GM15510 (cell line): Measurements from ENCODE around the gene NFS1.

ENCODE experiments used
- POLR2A ChIP-seq: IDR thresholded peaks from 3 replicates; pipeline ENCODE4 v1.6.1; 2011; ENCODE audit warnings: borderline replicate concordance; ENCODE audit not compliant: insufficient read length; ENCODE audit errors: extremely low read depth

The NFS1 gene

GRCh38 chr20:35731862-35732643, 32.9 kb upstream of the NFS1 start:
- no peak for TF ChIP-seq POLR2A

DNA sequence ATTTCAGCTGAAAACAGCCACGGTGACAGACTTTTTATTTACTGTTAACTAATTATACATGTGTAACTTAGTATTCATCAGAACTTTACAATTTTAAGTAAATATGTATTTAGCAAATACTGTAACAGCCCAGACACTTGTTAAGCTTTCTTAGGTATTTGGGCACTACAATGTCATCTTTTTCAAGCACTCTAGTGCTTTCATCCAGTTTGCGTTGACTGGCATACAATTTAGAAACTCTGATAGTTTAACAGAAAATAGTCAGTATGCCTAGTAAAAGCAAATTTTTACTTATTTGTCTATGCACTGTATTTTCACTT, 32.3 kb upstream of the NFS1 start:
- no peak for TF ChIP-seq POLR2A

GRCh38 chr20:35730583-35731468, 31.7 kb upstream of the NFS1 start:
- TF ChIP-seq POLR2A, result no peak

- TF ChIP-seq POLR2A, result no peak
Observed at GRCh38 chr20:35729836-35730582, 30.9 kb upstream of the NFS1 start.

DNA sequence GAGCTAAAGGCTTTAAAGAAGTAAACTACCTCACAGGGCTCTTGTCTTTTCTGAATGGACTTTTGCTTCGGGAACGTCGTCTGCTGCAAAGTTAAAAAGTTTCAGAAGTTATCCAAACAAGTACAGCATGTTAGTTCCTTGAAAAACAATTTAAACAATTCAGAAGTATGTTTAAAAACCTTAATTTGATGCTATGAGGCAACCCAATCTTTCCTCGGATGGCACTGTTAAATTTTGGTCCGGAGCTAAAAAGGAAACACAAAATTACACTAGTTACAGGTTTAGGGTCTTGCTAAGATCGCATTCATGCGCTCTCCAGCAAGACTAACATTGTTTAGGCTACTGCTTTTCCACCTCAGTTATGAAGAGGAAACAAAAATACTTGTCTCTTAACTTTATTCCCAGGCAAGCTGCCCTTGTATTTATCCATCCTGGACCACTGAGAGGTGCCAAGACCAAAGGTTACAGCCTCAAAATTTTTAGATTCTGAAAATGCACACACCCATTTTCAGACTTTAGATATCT, 30.2 kb upstream of the NFS1 start:
- TF ChIP-seq POLR2A, result no peak

DNA sequence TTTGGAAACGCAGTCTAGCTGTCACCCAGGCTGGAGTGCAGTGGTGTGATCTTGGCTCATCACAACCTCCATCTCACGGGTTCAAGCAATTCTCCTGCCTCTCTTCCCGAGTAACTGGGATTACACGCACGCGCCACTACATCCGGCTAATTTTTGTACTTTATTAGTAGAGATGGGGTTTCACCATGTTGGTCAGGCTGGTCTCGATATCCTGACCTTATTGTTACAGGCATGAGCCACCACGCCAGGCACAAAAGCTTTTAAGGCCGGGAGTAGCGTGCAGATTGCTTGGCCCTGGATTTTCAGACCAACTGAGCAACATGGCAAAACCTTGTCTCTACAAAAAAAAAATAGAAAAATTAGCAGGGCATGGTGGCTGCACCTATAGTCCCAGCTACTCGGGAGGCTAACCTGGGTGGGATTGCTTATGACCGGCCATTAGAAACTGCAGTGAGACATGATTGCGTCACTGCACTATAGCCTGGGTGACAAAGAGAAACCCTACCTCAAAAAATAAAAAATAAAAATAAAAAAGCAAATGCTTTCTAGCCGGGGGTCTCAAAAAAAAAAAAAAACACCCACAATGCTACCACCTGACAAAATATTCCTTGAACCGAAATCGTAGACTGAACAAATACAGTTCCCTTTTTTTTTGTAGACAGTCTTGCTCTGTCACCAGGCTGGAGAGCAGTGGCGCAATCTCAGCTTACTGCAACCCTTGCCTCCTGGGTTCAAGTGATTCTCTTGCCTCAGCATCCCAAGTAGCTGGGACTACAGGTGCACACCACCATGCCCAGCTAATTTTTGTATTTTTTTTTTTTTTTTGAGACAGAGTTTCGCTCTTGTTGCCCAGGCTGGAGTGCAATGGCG, 27.9 kb upstream of the NFS1 start:
- no peak for TF ChIP-seq POLR2A

- TF ChIP-seq POLR2A, result no peak
Observed at GRCh38 chr20:35724321-35725230, 25.4 kb upstream of the NFS1 start.

- no peak for TF ChIP-seq POLR2A
Observed at GRCh38 chr20:35721621-35722020, 22.5 kb upstream of the NFS1 start.

GRCh38 chr20:35721219-35721618, 22.1 kb upstream of the NFS1 start:
- TF ChIP-seq POLR2A, result no peak

GRCh38 chr20:35720165-35721123, 21.3 kb upstream of the NFS1 start:
- TF ChIP-seq POLR2A, result no peak

DNA sequence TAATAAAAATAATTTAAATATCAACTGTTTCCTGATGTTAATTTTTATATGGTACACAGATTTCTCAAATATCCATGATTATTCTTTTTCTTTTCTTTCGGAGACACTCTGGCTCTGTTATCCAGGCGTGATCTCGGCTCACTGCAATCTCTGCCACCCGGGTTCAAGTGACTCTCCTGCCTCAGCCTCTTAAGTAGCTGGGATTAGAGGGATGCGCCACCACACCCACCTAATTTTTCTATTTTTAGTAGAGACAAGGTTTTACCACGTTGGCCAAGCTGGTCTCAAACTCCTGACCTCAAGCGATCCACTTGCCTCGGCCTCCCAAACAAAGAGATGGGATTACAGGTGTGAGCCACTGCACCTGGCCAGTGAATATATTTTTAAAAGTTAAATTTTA, 20.6 kb upstream of the NFS1 start:
- no peak for TF ChIP-seq POLR2A

GRCh38 chr20:35718972-35719635, 20.0 kb upstream of the NFS1 start:
- peak; percentile 8 for TF ChIP-seq POLR2A

GRCh38 chr20:35716330-35716729, 17.2 kb upstream of the NFS1 start:
- TF ChIP-seq POLR2A, result no peak
